GM03348 (cell line): Measurements from ENCODE around the gene ABCC1.
"Not testable (repeated sequence)": the region's sequence is repeated elsewhere in the genome, so short reads cannot be mapped to it uniquely, and the experiment has no call there.

Source experiments
- DNase-seq: peaks from one replicate; pipeline ENCODE4 v3.0.0; 2012; ENCODE audit warnings: low spot score

Gene ABCC1

DNA sequence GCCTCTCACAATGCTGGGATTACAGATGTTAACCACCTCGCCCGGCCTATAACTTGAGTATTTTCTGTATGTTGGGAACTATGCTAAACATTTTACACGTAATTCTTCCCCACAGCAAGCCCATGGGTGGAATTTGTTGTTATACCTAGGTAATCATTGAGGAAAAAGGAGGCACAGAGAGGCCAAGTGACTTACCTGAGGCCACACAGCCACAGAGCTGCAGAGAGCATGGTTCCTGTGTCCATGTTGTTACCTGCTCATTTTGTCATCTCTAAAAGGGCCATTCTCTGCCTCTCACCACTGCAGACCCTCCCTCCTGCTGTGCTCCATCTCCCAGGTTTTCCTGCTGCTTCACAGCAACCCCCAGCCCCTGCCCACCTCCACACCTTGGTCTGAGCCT lies 135.5 kb downstream of the ABCC1 start:
- no peak for DNase-seq

DNA sequence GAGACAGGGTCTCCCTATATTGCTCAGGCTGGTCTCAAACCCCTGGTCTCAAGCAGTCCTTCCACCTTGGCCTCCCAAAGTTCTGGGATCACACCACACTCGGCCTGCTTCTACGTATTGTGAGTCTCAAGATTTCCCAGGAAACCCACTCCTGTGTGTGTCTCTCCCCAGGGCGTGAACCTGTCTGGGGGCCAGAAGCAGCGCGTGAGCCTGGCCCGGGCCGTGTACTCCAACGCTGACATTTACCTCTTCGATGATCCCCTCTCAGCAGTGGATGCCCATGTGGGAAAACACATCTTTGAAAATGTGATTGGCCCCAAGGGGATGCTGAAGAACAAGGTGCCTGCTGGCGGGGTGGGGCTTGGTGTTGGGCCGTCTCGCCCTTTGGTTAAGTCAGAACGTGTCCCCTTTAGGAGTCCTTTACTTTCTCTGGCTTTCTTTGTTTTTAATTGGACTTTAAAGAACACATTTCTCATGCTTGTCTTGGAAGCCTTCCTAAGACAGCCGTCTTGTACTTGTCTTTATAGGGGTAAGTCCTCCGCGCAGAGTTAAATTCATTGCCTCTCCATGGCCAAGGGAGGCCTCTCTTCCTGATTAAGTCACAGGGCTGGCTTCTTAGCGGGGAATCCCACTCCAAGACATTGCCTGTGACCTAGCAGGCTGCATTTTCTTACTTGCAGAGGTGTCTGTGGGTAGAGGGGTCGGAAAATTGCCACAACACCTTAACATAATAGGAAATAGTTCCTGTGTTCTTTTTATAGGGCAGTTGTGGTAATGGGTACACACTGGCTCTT lies 137.4 kb downstream of the ABCC1 start:
- DNase-seq, result no peak

DNA sequence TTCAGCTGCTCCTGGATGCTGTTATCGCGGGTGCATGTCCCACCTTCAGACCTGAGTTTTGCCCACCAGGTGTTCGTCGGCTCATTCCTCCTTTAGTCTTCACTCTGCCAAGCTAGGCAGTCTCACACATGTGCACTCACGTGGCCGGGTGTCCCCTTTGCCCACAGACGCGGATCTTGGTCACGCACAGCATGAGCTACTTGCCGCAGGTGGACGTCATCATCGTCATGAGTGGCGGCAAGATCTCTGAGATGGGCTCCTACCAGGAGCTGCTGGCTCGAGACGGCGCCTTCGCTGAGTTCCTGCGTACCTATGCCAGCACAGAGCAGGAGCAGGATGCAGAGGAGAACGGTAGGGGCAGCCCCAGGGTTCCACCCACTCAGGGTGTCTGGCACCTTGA lies 140.8 kb downstream of the ABCC1 start:
- no peak for DNase-seq

DNA sequence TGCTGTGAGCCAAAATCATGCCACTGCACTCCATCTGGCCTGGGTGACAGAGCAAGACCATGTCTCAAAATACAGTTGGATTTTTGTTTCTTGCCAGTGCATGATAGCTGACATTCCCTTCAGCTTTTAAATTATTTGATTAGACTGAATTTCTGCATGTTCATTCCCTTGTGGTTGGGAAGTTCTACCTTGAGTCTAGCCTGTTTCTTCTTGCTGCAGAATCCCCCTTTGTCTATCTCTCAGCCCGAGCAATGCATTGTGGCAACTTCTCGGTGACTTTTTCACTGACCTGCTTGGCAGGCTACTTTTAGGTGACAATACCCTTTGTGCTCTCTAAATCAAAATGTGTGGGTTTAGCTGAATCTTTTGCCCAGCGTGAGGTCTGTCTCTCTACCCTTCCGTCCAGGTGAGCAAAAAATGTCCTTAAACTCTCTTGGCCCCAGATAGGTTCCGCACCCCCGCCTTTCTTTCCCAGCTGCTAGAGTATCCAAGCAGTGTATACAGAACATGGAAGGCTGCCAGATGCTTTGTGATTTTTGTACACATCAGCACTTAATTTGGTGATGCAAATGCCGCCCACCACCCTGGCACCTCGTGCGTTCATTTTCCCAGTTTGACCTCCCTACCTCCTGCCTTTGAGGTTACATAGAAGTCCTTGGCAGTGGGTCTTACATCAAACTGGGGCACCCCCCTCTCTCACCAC lies 143.7 kb downstream of the ABCC1 start:
- no peak for DNase-seq

DNA sequence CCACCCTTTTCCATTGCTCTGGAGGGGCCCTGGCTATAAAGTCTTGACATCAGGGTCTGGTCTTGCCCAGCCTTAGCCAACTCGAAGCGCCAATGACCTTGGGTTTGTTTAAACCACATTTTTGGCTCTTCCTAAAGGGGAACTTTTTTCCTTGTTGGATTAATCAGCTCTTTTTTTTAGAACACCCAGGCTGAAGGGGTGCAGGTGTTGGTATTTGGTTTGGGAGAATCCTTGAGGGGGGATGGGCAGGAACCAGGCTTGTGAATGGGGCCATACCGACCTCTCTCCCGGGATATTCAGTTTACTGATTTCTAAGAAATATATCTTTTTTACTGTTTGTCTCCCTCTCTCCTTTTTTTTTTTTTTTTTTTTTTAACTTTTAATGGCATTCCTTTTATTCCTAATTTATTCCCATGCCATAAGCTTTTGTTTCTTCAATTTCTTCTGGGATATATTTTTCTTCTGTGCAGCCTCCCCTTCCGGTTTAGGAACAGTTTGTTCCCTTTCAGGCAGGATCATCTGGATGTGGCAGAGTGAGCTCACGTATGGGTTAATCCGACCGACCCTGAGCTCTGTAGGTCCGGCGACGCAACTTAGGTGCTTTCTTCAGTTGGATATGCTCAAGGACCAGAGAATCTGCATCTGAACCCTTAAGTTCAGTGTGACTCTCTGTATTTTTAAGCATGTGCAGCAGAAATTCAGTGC lies 144.4 kb downstream of the ABCC1 start:
- DNase-seq, result no peak

DNA sequence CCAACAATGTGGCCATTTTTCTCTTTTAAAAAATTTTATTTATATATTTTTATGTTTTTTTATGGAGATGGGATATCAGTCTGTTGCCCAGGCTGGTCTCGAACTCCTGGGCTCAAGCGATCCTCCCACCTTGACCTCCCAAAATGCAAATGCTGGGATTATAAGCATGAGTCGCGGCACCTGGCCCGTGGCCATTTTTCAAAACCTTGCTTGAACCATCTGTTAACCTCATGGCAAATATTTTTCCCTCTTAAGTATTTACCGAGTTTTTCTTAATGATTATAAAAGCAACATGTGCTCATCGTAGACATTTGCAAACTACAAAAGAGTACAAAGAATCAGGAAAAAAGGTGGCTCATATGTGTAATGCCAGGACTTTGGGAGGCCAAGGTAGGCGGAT lies 146.2 kb downstream of the ABCC1 start:
- DNase-seq, result no peak

DNA sequence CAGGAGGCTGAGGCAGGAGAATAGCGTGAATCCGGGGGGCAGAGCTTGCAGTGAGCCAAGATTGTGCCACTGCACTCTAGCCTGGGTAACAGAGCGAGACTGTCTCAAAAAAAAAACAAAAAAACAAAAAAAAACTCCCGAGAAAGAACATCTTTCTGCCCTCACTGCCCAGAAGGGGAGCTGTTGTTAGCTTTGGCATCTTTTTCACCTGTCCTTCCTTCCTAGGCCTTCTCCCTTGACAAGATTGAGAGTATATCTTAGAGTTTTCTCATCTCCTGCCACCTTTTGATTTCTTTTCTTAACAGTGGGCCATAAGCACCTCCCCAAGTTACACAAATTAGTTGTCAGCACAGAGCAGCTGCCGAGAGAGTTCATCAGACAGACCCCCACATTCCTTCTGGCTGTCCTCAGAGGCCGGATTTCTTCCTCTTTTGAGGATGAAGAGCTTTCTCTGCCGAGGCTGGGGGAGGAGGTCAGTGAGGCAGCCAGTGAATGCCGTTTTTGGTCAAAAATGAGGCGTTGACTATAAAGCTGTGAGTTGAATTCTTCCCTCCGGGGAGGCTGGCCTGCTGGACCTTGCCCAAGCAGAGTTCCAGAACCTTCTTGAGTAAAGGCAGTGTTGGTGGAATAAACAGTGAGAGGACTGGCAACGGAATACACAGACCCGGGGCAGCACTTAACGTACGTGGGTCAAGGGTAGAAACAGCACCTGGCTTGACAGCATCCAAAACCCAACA lies 146.9 kb downstream of the ABCC1 start:
- DNase-seq, result peak; percentile 68

DNA sequence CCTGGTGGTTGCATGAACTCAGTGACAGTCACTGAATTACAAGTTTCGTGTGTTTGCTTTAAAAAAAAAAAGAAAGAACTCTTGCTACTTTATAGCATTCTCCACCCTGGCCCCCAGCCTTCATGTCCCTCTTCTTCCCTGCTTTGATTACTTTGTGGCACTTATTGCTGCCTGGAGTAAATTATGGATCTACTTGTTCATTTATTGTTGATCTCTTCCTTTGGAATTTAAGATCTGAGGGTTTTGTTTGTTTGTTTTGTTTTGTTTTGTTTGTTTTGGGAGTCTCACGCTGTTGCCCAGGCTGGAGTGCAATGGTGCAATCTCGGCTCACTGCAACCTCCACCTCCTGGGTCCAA lies 147.4 kb downstream of the ABCC1 start:
- DNase-seq, result no peak

DNA sequence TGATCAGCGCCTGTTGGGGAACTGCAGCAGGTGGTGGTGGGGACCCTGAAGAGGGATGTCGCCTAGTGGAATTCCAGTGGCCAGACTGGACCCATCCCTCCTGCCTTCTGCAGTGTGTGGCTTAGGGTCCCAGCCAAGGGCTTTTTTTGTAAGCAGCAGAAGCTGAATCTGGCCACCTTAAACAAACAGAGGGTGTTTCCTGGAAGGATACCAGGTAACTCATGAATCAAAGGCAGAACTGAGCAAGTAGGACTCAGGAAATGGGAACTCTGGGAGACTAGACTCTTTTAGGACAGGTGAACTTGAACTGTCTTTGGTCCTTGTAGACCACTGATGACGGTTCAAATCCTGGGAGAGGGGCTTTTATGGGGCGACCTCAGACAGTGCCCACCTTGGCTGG lies 149.9 kb downstream of the ABCC1 start:
- DNase-seq, result no peak

DNA sequence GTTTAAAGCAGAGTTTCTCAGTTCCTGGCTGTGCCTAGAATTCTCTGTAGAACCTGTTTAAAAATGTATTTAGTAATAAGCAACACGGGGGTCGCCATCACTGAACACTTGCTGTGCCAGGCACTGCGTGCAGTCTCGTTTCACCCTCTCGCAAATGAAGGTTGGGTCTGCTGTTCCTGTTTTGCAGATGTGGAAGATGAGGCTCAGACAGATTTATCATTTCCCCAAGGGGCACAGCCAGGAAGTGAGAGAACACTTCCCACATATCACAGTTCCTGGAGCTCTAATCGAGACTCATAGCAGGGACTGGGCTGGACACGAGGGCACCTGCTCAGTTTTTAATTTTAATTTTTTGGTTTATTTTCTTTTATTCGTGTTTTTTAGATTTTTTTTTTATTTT lies 151.2 kb downstream of the ABCC1 start:
- DNase-seq, result no peak

DNA sequence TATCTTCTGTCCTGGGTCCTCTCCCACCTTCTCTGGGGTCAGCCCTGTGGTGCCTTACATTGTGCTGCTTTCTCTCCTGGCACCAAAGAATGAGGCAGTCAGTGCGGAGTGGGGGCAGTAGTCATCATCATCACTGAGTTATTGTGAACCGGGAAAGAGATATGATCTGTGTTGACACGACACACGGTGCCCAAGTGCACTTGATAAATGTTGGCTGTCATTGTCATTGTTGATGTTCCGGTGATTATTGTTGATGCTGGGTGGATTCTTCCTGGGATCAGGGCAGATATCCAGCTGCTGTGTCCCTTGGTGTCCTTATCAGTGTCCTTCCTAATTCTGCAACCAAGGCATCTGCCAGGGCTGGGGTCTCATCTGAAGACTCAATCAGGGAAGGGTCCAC lies 152.2 kb downstream of the ABCC1 start:
- DNase-seq, result no peak

DNA sequence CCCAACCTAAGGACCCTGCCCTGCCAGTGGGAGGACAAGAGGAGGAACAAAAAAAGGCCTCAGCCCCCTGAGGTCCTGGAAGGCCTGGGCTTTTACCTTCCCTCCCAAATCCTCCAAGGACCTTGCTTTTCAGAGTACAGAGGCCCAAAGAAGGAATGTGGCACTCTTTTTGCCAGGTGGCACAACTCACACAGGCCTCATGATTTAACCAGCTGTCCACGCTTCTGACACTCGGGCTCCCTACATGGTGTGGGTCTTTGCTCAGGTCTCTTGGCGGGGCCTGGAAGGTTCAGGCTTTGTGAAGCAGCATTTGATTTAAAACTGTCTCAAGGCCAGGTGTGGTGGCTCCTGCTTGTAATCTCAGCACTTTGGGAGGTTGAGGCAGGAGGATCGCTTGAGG lies 153.3 kb downstream of the ABCC1 start:
- no peak for DNase-seq

DNA sequence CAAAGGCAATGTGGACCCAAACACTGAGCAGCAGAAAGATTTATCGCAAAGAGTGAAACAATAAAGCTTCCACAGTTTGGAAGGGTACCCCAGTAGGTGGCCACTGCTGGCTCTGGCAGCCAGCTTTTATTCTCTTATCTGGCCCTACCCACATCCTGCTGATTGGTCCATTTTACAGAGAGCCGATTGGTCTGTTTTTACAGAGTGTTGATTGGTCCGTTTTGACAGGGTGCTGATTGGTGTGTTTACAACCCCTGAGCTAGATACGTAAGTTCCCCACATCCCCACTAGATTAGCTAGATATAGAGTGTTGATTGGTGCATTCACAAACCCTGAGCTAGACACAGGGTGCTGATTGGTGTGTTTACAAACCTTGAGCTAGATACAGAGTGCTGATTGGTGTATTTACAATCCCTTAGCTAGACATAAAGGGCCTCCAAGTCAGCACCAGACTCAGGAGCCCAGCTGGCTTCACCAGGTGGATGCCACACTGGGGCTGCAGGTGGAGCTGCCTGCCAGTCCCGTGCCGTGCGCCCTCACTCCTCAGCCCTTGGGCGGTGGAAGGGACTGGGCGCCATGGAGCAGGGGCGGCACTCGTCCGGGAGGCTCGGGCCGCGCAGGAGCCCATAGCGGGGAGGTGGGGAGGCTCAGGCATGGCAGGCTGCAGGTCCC lies 154.9 kb downstream of the ABCC1 start:
- DNase-seq, result not testable (repeated sequence)

DNA sequence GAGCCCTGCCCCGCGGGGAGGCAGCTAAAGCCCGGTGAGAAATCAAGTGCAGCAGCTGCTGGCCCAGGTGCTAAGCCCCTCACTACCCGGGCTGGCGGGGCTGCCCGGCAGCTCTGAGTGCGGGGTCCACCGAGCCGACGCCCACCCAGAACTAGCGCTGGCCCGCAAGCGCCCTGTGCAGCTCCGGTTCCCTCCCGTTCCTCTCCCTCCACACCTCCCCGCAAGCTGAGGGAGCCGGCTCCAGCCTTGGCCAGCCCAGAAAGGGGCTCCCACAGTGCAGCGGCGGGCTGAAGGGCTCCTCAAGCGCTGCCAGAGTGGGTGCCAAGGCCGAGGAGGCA lies 155.4 kb downstream of the ABCC1 start:
- not testable (repeated sequence) for DNase-seq

DNA sequence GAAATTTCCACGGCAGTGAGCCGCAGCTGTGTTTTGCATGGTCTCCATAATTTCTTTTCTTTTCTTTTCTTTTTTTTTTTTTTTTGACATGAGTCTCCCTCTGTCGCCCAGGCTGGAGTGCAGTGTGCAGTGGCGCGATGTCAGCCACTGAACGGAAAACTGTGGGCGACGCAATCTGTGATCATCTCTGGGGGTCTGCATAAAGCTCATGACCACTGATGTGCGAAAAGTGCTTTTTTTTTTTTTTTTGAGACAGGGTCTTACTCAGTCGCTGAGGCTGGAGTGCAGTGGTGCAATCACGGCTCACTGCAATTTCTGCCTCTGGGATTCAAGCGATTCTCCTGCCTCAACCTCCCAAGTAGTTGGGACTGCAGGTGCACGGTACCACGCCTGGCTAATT lies 156.2 kb downstream of the ABCC1 start:
- no peak for DNase-seq

DNA sequence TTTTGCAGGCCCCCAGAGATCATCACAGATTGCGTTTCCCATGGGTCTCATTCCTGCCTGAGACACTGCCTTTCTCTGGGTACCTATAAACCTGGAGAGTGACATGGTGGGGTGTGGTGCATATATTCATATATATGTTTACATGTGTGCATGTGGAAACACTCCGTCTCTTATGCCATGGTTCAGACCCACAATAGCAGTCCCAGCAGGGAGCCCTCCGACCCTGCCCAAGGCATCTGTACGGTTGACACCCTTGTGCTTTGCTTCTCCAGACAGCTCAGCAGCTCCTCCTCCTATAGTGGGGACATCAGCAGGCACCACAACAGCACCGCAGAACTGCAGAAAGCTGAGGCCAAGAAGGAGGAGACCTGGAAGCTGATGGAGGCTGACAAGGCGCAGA lies 157.1 kb downstream of the ABCC1 start:
- DNase-seq, result no peak

DNA sequence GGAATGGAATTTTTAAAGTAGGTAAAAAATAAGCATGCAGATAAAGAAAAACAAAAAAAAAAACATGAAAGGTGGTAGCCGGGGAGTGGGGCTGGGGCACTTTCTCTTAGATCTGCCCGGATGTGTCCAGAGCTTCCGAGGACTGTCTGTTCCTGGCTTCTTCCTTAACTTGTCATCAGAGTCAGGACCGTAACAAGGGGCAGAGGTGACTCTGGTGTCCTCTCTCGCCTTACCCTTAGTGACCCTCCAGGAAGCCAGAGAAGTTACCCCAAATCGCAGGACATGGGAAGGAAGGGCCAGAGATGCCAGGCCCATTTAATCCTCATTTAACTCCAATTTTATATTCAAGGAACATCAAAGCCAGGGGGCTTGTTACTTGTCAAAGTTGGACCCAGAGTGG lies 158.4 kb downstream of the ABCC1 start:
- no peak for DNase-seq

DNA sequence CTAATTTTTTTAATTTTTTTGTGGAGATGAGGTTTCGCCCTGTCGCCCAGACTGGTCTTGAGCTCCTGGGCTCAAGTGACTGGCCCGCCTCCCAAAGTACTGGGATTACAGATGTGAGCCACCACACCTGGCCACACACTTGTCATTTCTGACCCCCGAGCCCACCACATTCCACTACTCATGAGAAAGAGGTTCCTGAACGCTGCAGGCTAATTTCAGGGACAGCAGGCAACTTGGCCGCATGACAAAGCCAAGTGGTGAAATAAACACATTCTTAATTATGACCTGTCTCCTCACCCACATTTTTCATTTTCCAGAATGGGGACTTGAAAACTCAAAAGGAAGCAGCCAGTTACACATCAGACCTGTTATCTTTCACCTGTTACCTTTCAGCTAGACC lies 159.3 kb downstream of the ABCC1 start:
- no peak for DNase-seq

DNA sequence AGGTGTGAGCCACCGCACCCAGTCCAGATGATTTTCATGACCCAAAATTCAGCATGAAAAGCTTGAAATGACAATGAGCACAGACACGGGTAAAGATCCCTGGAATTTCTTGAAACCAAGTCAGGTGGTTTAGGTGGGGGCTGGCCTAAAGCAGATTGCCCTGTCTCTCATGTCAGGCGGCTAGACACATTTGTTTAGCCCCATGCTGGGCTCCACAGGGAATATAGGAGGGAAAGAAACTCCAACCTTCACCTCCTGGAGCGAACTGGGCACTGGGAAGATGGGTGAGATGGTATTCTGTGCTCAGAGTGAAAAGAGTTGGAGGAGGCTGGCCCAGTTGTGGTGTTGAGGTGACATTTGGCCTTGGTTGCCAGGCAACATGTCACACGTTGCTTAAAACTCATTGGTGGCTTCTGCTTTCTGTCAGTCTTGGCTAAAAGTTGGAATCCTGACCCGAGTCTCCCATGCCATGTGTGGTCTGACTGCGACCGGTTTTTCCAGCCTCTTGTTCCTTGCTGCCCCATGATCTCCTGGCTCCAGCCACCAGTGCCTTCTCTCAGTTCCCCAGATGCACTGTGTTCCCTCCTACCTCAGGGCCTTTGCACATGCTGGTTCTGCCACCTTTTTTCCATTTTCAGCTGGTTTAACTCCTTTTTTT lies 160.2 kb downstream of the ABCC1 start:
- DNase-seq, result no peak

DNA sequence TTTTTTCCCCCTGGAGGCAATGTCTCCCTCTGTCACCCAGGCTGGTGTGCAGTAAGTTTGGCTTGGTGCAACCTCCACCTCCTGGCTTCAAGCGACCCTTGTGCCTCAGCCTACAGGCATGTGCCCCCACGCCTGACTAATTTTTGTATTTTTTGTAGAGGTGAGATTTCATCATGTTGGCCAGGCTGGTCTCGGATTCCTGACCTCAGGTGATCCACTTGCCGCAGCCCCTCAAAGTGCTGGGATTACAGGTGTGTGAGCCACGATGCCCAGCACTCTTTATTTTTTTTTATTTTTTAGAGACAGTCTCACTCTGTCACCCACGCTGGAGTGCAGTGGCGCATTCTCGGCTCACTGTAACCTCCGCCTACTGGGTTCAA lies 160.7 kb downstream of the ABCC1 start:
- no peak for DNase-seq

DNA sequence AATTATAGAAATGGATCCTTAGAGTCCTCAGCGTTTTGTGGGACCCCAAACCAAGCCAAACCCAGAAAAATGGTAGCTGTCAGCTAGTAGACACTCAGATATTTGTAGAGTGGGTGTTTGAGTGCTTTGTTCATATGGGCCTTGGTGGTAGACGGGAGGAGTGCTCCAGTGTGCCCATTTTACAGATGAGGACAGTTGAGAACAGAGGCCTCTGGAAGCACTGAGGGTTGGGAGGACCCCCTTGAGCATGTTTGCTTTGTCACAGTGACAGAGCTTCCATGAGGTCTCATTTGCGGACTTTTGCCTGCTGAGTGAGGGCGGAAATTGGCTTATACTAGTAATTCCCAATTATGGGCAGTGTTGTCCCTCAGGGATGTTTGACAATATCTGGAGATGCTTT lies 162.2 kb downstream of the ABCC1 start:
- DNase-seq, result no peak
